Measurements from ENCODE around the gene NR2C1.

NR2C1 gene

GRCh38 chr12:95072900-95073697 is at the start of gene NR2C1 (continued):
- TF ChIP-seq INSM2 (tag by site-specific recombination; IDR thresholded peaks at IDR 0.05) (peak; percentile 75), ZNF629 (tag by site-specific recombination; IDR thresholded peaks at IDR 0.05) (peak; percentile 89), ZNF513 (tag by site-specific recombination; IDR thresholded peaks at IDR 0.05) (no peak), ZFP37 (tag by site-specific recombination; IDR thresholded peaks at IDR 0.05) (peak; percentile 65; the same call in 1 of the 2 replicates), ZNF549 (tag by site-specific recombination; IDR thresholded peaks at IDR 0.05) (no peak), GLIS1 (tag by site-specific recombination; IDR thresholded peaks at IDR 0.05) (peak; percentile 43), ZNF112 (tag by site-specific recombination; IDR thresholded peaks at IDR 0.05) (no peak), ZNF777 (tag by site-specific recombination; IDR thresholded peaks at IDR 0.05; ENCODE audit: borderline replicate concordance) (no peak), ZSCAN18 (tag by site-specific recombination; IDR thresholded peaks at IDR 0.05) (no peak), OSR2 (tag by site-specific recombination; IDR thresholded peaks at IDR 0.05) (no peak), KLF16 (tag by site-specific recombination; IDR thresholded peaks at IDR 0.05) (peak; percentile 60; the same call in 1 of the 2 replicates), ZNF658 (tag by site-specific recombination; IDR thresholded peaks at IDR 0.05) (no peak), SCRT2 (tag by site-specific recombination; IDR thresholded peaks at IDR 0.05) (no peak), ATF2 (tag by site-specific recombination; IDR thresholded peaks at IDR 0.05; ENCODE audit: low read depth) (no peak), YY2 (tag by site-specific recombination; IDR thresholded peaks at IDR 0.05) (peak; percentile 48; the same call in 1 of the 2 replicates), ZNF530 (tag by site-specific recombination; IDR thresholded peaks at IDR 0.05; ENCODE audit: low read depth) (no peak), ZNF132 (tag by site-specific recombination; IDR thresholded peaks at IDR 0.05; ENCODE audit: borderline replicate concordance) (no peak), ZNF214 (tag by site-specific recombination; IDR thresholded peaks at IDR 0.05; ENCODE audit: borderline replicate concordance) (no peak), ZFP41 (tag by site-specific recombination; IDR thresholded peaks at IDR 0.05; ENCODE audit: borderline replicate concordance) (no peak), ZNF350 (tag by site-specific recombination; IDR thresholded peaks at IDR 0.05) (no peak), ZNF433 (tag by site-specific recombination; IDR thresholded peaks at IDR 0.05; ENCODE audit: low read depth) (no peak), ZNF792 (tag by site-specific recombination; IDR thresholded peaks at IDR 0.05) (no peak), ZNF645 (tag by site-specific recombination; IDR thresholded peaks at IDR 0.05) (no peak), SALL2 (tag by site-specific recombination; IDR thresholded peaks at IDR 0.05; ENCODE audit: borderline replicate concordance) (no peak), ZNF280D (tag by site-specific recombination; IDR thresholded peaks at IDR 0.05) (no peak), ZNF488 (tag by site-specific recombination; IDR thresholded peaks at IDR 0.05) (no peak), ZNF580 (tag by site-specific recombination; IDR thresholded peaks at IDR 0.05) (peak; percentile 90), ZNF501 (tag by site-specific recombination; IDR thresholded peaks at IDR 0.05) (peak; percentile 90; the same call in 1 of the 2 replicates)

All from HEK293 (cell line).